MCF 10A (cell line): Measurements from ENCODE around the gene ZNF132. TPM values are rescaled to one million over a fixed set of nuclear protein-coding genes. Genes with fewer than 3 reads are reported as not detected.

ENCODE experiments used
- BruUV-seq: library from RNA; stranded (reverse); fragments of 400-500 nt; replicated peaks from 2 replicates; lab custom pipeline; 2021; lab: Mats Ljungman, UMichigan
- CTCF ChIA-PET: fragments of 300-600 bp; sonication (Branson Sonifier 250); formaldehyde crosslinking; extraction: SDS; loops from one replicate; lab custom pipeline; 2021; ENCODE audit warnings: antibody characterized with exemption, inconsistent platforms; lab: Yijun Ruan, JAX
- POLR2A ChIA-PET: fragments of 300-600, 350-650 bp; sonication (Branson Sonifier 250); formaldehyde crosslinking; extraction: SDS; loops from one replicate; lab custom pipeline; 2020; ENCODE audit warnings: antibody characterized with exemption, inconsistent platforms; lab: Yijun Ruan, JAX
- DNase-seq: peaks from one replicate; pipeline ENCODE4 v3.0.0-alpha.2; 2018; ENCODE audit not compliant: unreplicated experiment
- H3K27ac Mint-ChIP-seq: one replicate; pipeline ENCODE4 v1.8.0; 2022; ENCODE audit warnings: mild to moderate bottlenecking, low read depth, mixed read lengths; ENCODE audit not compliant: unreplicated experiment
- H3K27me3 Mint-ChIP-seq: one replicate; pipeline ENCODE4 v1.8.0; 2022; ENCODE audit warnings: mixed read lengths; ENCODE audit not compliant: insufficient read depth, unreplicated experiment
- H3K36me3 Mint-ChIP-seq: one replicate; pipeline ENCODE4 v1.8.0; 2022; ENCODE audit warnings: mild to moderate bottlenecking, moderate library complexity, mixed read lengths; ENCODE audit not compliant: insufficient read depth, unreplicated experiment
- H3K4me1 Mint-ChIP-seq: one replicate; pipeline ENCODE4 v1.8.0; 2022; ENCODE audit warnings: mixed read lengths; ENCODE audit not compliant: insufficient read depth, unreplicated experiment
- H3K4me3 Mint-ChIP-seq: one replicate; pipeline ENCODE4 v1.8.0; 2022; ENCODE audit warnings: mild to moderate bottlenecking, moderate library complexity, mixed read lengths; ENCODE audit not compliant: unreplicated experiment
- H3K9me3 Mint-ChIP-seq: one replicate; pipeline ENCODE4 v1.8.0; 2022; ENCODE audit warnings: mixed read lengths; ENCODE audit not compliant: unreplicated experiment
- intact Hi-C: fragments of 100-400 bp; cut with micrococcal nuclease; formaldehyde crosslinking; loops from 2 replicates; pipeline ENCODE4 v1.14.1; 2022
- total RNA-seq: library from RNA; stranded (reverse); gene quantifications from 2 replicates; pipeline ENCODE4 v1.2.3, GENCODE V29; 2022
- TF ChIP-seq, protein P1 (sequence below): fragments of 200-600 bp; IDR thresholded peaks from one replicate; pipeline ENCODE4 v1.8.0; 2022; ENCODE audit warnings: antibody characterized with exemption, mild to moderate bottlenecking; ENCODE audit not compliant: unreplicated experiment

The ZNF132 gene
- total RNA-seq, 1 experiment from 2014 or later = not detected

DNA sequence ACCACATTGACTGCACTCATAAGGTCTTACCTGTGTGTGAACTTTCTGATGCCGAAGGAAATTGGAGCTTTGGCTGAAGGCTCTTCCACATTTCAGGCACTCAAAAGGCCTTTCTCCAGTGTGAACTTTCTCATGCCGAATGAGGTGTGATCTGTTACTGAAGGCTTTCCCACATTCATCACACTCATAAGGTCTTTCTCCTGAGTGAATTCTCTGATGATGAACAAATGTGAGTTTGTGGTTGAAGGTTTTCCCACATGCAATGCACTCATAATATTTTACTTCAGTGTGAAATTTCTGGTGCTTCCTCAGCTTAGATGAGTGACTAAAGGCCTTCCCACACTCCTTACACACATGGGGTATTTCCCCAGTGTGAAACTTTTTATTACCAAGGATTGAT lies 5.7 kb downstream of the ZNF132 start:
- no peaks in the 10 kb centered on the region for H3K27me3 Mint-ChIP-seq
- no peak for DNase-seq
- no peak overlapping the region for H3K4me3 Mint-ChIP-seq
- H3K9me3 Mint-ChIP-seq = peaks cover 18% of the 10 kb centered on the region
- H3K4me1 Mint-ChIP-seq = no peaks in the 10 kb centered on the region
- peaks cover 7% of the 10 kb centered on the region for H3K36me3 Mint-ChIP-seq
- ChIA-PET CTCF (interaction anchor here (1.2 kb wide), 1 partner anchor 15 kb away, joined by 3 read pairs; no protein-coding TSS in a partner anchor), POLR2A (interaction anchor here (0.7 to 1.2 kb wide), 2 partner anchors 16 to 26 kb away, joined by 3 read pairs; partner anchors contain the start of gene ZNF584)
- intact Hi-C loops = no loop called here
- BruUV-seq = no TSS peak
- no peak overlapping the region for H3K27ac Mint-ChIP-seq
- TF ChIP-seq, protein P1, sequence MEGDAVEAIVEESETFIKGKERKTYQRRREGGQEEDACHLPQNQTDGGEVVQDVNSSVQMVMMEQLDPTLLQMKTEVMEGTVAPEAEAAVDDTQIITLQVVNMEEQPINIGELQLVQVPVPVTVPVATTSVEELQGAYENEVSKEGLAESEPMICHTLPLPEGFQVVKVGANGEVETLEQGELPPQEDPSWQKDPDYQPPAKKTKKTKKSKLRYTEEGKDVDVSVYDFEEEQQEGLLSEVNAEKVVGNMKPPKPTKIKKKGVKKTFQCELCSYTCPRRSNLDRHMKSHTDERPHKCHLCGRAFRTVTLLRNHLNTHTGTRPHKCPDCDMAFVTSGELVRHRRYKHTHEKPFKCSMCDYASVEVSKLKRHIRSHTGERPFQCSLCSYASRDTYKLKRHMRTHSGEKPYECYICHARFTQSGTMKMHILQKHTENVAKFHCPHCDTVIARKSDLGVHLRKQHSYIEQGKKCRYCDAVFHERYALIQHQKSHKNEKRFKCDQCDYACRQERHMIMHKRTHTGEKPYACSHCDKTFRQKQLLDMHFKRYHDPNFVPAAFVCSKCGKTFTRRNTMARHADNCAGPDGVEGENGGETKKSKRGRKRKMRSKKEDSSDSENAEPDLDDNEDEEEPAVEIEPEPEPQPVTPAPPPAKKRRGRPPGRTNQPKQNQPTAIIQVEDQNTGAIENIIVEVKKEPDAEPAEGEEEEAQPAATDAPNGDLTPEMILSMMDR = no peak

DNA sequence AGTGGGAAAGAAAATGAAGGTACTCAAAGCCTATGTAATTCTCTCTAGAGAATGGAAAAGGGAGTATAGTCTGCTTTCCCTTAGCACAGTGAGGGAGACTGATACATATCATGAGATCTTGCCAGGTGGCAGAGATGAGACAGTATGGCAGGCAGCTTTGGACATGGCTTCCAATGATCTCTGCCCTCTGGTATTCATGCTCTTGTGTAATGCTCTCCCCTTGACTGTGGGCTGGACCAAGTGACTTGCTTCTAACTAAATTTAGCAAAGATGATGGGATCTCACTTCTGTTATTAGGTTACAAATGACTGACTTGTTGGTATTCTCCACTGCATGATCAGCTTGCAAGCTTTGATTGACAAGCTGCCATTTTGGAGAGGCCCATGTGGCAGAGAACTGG lies 10.2 kb downstream of the ZNF132 start:
- no peak for DNase-seq
- H3K27ac Mint-ChIP-seq = no peak overlapping the region
- POLR2A ChIA-PET = interaction anchor here (1.3 to 1.8 kb wide), 3 partner anchors 15 to 31 kb away, joined by 3 to 12 read pairs (median 4); partner anchors contain the start of gene ZNF584
- TF ChIP-seq, protein P1 = no peak
- no peaks in the 10 kb centered on the region for H3K4me1 Mint-ChIP-seq
- H3K36me3 Mint-ChIP-seq = peaks cover 7% of the 10 kb centered on the region
- intact Hi-C loops = no loop called here
- no peak overlapping the region for H3K4me3 Mint-ChIP-seq
- H3K9me3 Mint-ChIP-seq = peaks cover 8% of the 10 kb centered on the region
- no peaks in the 10 kb centered on the region for H3K27me3 Mint-ChIP-seq
- BruUV-seq = no TSS peak
- CTCF ChIA-PET = interaction anchor here (0.7 kb wide), 1 partner anchor 52 kb away, joined by 3 read pairs; no protein-coding TSS in a partner anchor

DNA sequence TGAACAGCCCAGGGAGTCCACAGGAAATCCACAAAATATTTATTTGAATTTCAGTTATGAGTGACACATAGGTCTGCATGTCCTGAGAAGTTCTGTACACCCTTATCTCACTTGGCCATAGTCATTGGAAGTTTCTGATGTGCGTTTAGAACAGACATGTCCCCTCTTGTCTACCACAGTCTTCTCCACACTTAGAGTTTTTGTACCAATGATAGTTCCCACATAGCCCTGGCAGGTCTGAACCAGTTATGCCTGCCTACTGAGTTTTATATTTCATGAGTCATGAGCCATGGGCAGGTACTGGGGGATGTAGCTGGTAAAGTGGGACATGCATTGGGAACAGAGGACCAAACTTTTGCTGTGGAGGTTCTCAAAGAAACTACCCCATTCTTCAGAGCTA lies 11.3 kb downstream of the ZNF132 start:
- H3K4me3 Mint-ChIP-seq = no peak overlapping the region
- DNase-seq = peak; percentile 27
- no peaks in the 10 kb centered on the region for H3K4me1 Mint-ChIP-seq
- H3K27me3 Mint-ChIP-seq = no peaks in the 10 kb centered on the region
- TF ChIP-seq, protein P1 = no peak
- no TSS peak for BruUV-seq
- CTCF ChIA-PET = no interaction called here
- POLR2A ChIA-PET = interaction anchor here (0.5 to 1.4 kb wide), 3 partner anchors 20 to 95 kb away, joined by 3 to 12 read pairs (median 3); partner anchors contain the start of genes ZNF324B and ZNF584
- intact Hi-C loops = no loop called here
- peaks cover 7% of the 10 kb centered on the region for H3K36me3 Mint-ChIP-seq
- no peak overlapping the region for H3K27ac Mint-ChIP-seq
- H3K9me3 Mint-ChIP-seq = peaks cover 8% of the 10 kb centered on the region

DNA sequence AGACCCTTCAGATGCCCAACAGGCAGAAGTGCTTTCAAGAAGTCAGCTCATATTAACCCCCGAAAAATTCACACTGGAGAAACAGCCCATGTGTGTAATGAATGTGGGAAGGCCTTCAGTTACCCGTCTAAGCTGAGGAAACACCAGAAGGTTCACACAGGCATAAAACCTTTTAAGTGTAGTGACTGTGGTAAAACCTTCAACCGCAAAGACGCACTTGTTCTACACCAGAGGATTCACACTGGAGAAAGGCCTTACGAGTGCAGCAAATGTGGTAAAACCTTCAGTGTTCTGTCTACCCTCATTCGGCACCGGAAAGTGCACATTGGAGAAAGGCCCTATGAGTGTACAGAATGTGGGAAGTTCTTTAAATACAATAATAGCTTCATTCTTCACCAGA lies 22.9 kb downstream of the ZNF132 start:
- Mint-ChIP-seq H3K4me1 (no peaks in the 10 kb centered on the region), H3K4me3 (no peak overlapping the region), H3K27ac (no peak overlapping the region), H3K9me3 (no peaks in the 10 kb centered on the region), H3K36me3 (peaks cover 69% of the 10 kb centered on the region), H3K27me3 (no peaks in the 10 kb centered on the region)
- POLR2A ChIA-PET = interaction anchor here (0.6 kb wide), 1 partner anchor 10 kb away, joined by 4 read pairs; no protein-coding TSS in a partner anchor
- TF ChIP-seq, protein P1 = no peak
- TSS peak; percentile 33 for BruUV-seq
- intact Hi-C loops = no loop called here
- DNase-seq = no peak
- CTCF ChIA-PET = interaction anchor here (2.1 kb wide), 1 partner anchor 10 kb away, joined by 6 read pairs; no protein-coding TSS in a partner anchor
